OCI-LY7 (cell line): ENCODE results near the gene UCN3.

ENCODE experiments used
- EZH2phosphoT487 ChIP-seq: fragments of 200-600 bp; sonication (generic); IDR thresholded peaks from 2 replicates; pipeline ENCODE4 v1.6.1; 2018; ENCODE audit warnings: low read depth, borderline replicate concordance, mild to moderate bottlenecking, mixed run types, antibody characterized with exemption, low read length, moderate library complexity, mixed read lengths
- TF ChIP-seq, protein P1 (sequence below): fragments of 200-600 bp; sonication (generic); conservative IDR thresholded peaks from 2 replicates; pipeline ENCODE4 v1.5.1; 2014; ENCODE audit warnings: mild to moderate bottlenecking, antibody characterized with exemption, low read length, moderate library complexity, mixed read lengths

DNA sequence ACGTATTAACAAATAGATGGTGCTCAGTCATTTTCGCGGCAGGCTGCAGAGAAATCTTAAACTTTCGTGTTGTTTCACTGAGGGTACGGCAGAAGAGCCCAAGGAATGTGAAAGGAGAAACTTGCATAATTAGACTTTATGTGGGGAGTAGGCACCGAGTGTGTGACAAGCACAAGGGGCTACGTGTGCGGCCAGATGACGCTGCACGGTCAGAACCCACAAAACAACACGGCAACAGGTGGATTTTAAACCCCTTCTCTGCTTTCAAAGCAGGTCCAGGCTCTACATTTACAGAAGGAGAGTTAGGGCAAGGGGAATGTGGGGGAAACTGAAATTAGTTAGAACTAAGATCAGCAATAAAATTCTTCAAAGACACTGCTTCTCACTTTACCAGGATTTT, 392 bp upstream of the UCN3 start:
- TF ChIP-seq, protein P1, sequence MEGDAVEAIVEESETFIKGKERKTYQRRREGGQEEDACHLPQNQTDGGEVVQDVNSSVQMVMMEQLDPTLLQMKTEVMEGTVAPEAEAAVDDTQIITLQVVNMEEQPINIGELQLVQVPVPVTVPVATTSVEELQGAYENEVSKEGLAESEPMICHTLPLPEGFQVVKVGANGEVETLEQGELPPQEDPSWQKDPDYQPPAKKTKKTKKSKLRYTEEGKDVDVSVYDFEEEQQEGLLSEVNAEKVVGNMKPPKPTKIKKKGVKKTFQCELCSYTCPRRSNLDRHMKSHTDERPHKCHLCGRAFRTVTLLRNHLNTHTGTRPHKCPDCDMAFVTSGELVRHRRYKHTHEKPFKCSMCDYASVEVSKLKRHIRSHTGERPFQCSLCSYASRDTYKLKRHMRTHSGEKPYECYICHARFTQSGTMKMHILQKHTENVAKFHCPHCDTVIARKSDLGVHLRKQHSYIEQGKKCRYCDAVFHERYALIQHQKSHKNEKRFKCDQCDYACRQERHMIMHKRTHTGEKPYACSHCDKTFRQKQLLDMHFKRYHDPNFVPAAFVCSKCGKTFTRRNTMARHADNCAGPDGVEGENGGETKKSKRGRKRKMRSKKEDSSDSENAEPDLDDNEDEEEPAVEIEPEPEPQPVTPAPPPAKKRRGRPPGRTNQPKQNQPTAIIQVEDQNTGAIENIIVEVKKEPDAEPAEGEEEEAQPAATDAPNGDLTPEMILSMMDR = no peak
- TF ChIP-seq EZH2phosphoT487 = no peak
